ENCODE data around the gene PNPLA1.
A peak's percentile ranks its signal among the peaks of the same experiment; 100 is the strongest.

Gene PNPLA1

DNA sequence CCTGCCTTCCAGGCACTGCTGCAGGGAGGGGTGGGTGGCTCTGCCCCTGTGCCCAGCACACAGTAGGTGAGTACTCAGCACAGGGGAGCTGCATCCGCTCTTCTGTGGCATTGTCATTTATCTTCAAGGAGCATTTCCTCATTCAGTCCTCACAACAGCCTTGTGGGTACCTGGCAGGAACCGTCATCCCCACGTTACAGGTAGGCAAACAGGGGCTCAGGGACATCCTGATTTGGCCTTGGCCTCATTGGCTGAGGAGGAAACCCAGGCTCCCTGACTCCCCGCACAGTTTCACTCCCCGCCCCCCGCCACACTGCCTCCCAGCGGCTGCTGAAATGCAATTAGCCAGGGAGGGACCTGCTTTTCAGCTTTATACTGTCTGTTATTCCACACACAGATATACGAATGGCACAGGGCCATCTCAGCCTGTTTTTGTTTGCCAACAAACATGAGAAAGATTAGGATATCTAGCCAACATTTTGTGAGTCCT lies 24.2 kb upstream of the PNPLA1 start:
- H3K4me3 ChIP-seq (replicated peaks; ENCODE audit: low read depth, low read length): no peak overlapping the region
- no peak for DNase-seq (ENCODE audit: low read depth)
- peak; percentile 16 for TF ChIP-seq CTCF (IDR thresholded peaks at IDR 0.05; ENCODE audit: low read length, missing control alignments)

GRCh38 chr6:36246506-36247268 lies 23.2 kb upstream of the PNPLA1 start:
- DNase-seq (ENCODE audit: low read depth): peak; percentile 44
- no peak overlapping the region for H3K4me3 ChIP-seq (replicated peaks; ENCODE audit: low read depth, low read length)
- no peak for TF ChIP-seq CTCF (IDR thresholded peaks at IDR 0.05; ENCODE audit: low read length, missing control alignments)

- TF ChIP-seq CTCF (IDR thresholded peaks at IDR 0.05; ENCODE audit: low read length, missing control alignments): no peak
- DNase-seq (ENCODE audit: low read depth): peak; percentile 85
- H3K4me3 ChIP-seq (replicated peaks; ENCODE audit: low read depth, low read length): no peak overlapping the region
Observed at GRCh38 chr6:36247693-36248092, 22.2 kb upstream of the PNPLA1 start.

- DNase-seq (ENCODE audit: low read depth): peak; percentile 83
- TF ChIP-seq CTCF (IDR thresholded peaks at IDR 0.05; ENCODE audit: low read length, missing control alignments): peak; percentile 24
- no peak overlapping the region for H3K4me3 ChIP-seq (replicated peaks; ENCODE audit: low read depth, low read length)
Observed at GRCh38 chr6:36248980-36249379, 20.9 kb upstream of the PNPLA1 start.

GRCh38 chr6:36249536-36249935 lies 20.3 kb upstream of the PNPLA1 start:
- H3K4me3 ChIP-seq (replicated peaks; ENCODE audit: low read depth, low read length): no peak overlapping the region
- TF ChIP-seq CTCF (IDR thresholded peaks at IDR 0.05; ENCODE audit: low read length, missing control alignments): no peak
- DNase-seq (ENCODE audit: low read depth): peak; percentile 41

DNA sequence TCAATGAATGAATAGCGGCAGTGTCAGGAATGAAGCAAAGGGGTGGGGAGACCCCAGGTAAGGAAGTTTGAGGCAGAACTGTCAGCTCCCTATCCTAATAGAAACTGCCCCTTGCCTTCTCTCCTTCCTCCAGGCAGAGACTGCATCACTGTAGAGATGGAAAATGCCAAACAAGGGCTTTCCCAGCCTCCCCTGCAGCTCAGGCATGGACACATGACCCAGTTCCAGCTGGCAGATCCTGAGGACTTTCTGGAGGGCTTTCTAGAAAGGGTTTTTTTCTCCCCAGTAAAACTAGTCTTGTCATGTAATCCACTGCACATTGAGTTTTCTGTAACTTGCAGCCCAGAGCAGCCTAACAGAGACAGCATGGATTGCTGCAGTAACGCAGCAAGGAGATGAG lies 17.9 kb upstream of the PNPLA1 start:
- no peak for TF ChIP-seq CTCF (IDR thresholded peaks at IDR 0.05; ENCODE audit: low read length, missing control alignments)
- no peak for DNase-seq (ENCODE audit: low read depth)
- no peak overlapping the region for H3K4me3 ChIP-seq (replicated peaks; ENCODE audit: low read depth, low read length)
